ENCODE data around the gene LZTS3.
"Not testable (repeated sequence)": the region's sequence is repeated elsewhere in the genome, so short reads cannot be mapped to it uniquely, and the experiment has no call there.

The LZTS3 gene

DNA sequence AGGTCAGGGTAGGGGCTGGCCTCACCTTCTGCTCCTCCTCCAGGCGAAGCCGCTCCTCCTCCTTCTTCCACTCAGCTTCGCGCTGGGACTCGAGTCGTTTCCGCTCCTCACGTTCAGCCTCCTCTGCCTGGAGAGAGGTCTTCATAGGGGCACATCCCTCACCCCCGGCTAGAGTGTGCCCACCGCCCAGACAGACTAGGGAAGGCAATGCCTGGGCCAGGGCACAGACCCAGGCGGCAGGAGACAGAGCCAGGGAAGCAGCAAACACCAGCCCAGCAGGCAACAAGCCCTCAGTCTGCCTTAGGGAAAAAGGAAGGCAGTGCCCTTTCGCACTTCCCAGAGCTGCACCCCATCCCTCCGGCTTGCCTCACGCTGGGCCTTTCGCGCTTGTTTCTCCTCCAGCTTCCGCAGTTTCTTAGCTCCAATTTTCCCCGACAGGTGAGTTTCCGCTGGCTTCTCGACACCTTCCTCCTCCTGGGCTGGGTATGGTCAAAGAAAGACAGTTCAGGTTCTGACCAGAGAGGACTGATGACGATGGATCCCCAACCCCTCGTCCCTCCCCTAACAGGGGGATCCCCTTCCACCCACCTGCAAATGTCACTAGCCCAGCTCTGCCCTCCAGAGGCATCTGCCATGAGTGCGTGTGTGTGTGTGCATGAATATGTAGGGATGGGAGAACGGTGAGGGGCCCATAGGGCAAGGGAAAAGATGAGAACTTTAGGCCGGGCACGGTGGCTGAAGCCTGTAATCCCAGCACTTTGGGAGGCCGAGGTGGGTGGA is 26.8 kb upstream of the LZTS3 start:
- peaks cover 25% of the 10 kb centered on the region for H3K4me1 Mint-ChIP-seq (ENCODE audit: low read depth)
- peaks cover 49% of the 10 kb centered on the region for H3K36me3 Mint-ChIP-seq (ENCODE audit: low read depth)
- no peak overlapping the region for H3K27ac Mint-ChIP-seq

DNA sequence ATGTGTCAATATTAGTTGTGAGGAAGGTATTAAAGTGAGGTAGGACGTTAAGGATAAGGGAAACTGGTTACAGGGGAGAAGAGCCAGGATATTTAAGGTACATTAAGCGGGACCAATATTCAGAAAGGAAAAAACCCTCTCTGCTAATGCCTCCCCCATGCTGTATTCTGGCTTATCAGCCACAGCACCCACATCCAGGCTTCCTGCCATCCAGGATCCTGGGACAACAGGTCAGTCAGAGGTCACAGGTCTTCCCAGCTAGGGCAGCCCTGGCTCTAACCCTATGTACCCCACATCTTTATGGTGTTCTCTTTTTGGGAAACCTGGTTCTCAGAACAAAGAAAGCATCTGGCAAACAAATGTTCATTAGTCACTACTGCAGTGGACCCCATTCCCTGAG is 25.9 kb upstream of the LZTS3 start:
- no peaks in the 10 kb centered on the region for H3K27me3 Mint-ChIP-seq
- peaks cover 53% of the 10 kb centered on the region for H3K36me3 Mint-ChIP-seq (ENCODE audit: low read depth)
- H3K27ac Mint-ChIP-seq, result peak overlapping the region; percentile 22
- peaks cover 22% of the 10 kb centered on the region for H3K4me1 Mint-ChIP-seq (ENCODE audit: low read depth)
- H3K4me3 Mint-ChIP-seq, result no peak overlapping the region
- no peaks in the 10 kb centered on the region for H3K9me3 Mint-ChIP-seq

More for the DNA sequence above, 26.8 kb upstream of the LZTS3 start:
- no peak overlapping the region for H3K4me3 Mint-ChIP-seq
- no peaks in the 10 kb centered on the region for H3K27me3 Mint-ChIP-seq
- no peaks in the 10 kb centered on the region for H3K9me3 Mint-ChIP-seq

GRCh38 chr20:3195590-3196237 is 22.4 kb upstream of the LZTS3 start:
- Mint-ChIP-seq H3K27ac (no peak overlapping the region), H3K27me3 (no peaks in the 10 kb centered on the region), H3K36me3 (ENCODE audit: low read depth) (peaks cover 72% of the 10 kb centered on the region), H3K9me3 (no peaks in the 10 kb centered on the region), H3K4me1 (ENCODE audit: low read depth) (peaks cover 12% of the 10 kb centered on the region), H3K4me3 (no peak overlapping the region)

DNA sequence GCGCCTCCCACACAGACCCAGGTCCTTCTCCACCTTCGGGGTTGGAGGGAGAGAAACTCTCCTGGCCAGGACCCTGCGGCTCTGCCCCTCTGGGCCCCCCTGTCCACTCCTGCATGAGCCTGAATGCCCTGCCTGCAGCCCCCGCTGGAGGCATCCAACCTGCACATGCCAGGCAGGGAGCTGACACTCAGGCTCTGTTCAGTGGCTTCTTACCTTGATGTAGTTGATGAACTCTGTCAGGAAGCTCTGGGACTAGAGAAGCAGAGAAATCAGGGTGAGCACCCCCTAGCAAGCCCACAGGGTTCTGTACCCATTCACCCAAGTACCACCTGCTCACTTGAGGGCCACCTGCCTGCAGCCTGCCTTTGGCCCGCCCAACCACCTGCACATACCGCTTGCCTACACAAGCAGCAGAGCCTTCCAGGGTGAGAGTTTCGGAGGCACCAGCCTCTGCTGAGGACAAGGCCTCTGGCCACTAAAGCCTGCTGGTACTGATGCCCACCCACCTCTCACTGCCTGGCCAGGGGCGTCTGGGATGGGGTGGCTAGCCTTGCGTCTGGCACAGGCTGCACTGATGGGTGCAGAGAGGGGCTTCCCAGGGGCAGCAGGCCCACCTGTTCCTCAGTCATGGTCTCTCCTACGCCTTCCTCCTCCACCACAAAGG is 21.4 kb upstream of the LZTS3 start:
- Mint-ChIP-seq H3K4me1 (ENCODE audit: low read depth) (peaks cover 12% of the 10 kb centered on the region), H3K36me3 (ENCODE audit: low read depth) (peaks cover 69% of the 10 kb centered on the region), H3K9me3 (no peaks in the 10 kb centered on the region), H3K4me3 (no peak overlapping the region), H3K27me3 (no peaks in the 10 kb centered on the region), H3K27ac (no peak overlapping the region)

DNA sequence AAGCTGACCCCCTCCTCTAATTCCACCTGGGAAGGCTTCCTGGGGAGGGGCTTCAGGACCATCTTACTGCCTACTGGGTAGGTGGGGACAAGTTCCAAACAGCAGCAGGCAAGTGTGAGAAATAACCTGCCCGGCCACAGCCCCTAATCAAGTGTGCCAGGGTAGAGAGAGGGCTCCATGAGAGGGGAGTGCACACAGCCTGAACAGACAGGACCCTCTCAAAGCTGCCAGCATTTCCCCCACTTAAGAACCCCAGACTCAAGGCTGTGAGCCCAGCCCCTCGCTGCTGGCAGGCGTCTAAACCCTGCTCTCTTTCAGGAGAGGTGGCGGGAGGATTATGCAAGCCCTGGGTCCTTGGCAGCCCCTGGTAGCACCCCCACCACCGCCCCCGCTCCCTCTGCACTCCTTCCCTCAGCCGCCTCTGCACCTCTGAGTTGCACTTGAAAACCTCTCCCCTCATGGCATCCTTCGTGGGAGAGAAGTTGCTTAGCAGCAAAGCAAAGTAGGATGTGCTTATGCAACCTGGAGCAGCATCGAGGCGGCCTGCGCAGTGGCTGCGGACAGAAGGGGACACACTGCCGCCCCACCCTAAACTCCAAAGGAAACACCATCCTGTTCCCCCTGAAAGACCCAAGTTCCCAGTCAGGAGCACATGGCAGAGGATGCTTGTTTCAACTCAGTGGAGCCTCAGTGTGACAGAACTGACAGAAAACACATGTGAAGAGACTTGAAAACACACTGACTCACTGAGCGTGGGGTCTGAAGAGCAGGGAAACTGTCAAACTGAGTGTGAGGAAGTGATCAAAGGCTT is 20.7 kb upstream of the LZTS3 start:
- Mint-ChIP-seq H3K9me3 (no peaks in the 10 kb centered on the region), H3K27me3 (no peaks in the 10 kb centered on the region), H3K4me1 (ENCODE audit: low read depth) (peaks cover 12% of the 10 kb centered on the region), H3K27ac (no peak overlapping the region), H3K4me3 (no peak overlapping the region), H3K36me3 (ENCODE audit: low read depth) (peaks cover 68% of the 10 kb centered on the region)

- H3K36me3 Mint-ChIP-seq (ENCODE audit: low read depth), result peaks cover 62% of the 10 kb centered on the region
Measured at GRCh38 chr20:3192226-3193015, 19.1 kb upstream of the LZTS3 start.

GRCh38 chr20:3190681-3191111 is 17.3 kb upstream of the LZTS3 start:
- Mint-ChIP-seq H3K27me3 (no peaks in the 10 kb centered on the region), H3K27ac (no peak overlapping the region), H3K36me3 (ENCODE audit: low read depth) (peaks cover 52% of the 10 kb centered on the region), H3K4me1 (ENCODE audit: low read depth) (peaks cover 7% of the 10 kb centered on the region), H3K9me3 (no peaks in the 10 kb centered on the region), H3K4me3 (no peak overlapping the region)

More at GRCh38 chr20:3192226-3193015, 19.1 kb upstream of the LZTS3 start:
- Mint-ChIP-seq H3K4me3 (no peak overlapping the region), H3K9me3 (no peaks in the 10 kb centered on the region), H3K27ac (peak overlapping the region; percentile 36), H3K27me3 (no peaks in the 10 kb centered on the region), H3K4me1 (ENCODE audit: low read depth) (peaks cover 12% of the 10 kb centered on the region)

- no peaks in the 10 kb centered on the region for H3K9me3 Mint-ChIP-seq
Measured at GRCh38 chr20:3189561-3190131, 16.3 kb upstream of the LZTS3 start.

GRCh38 chr20:3188823-3189413 is 15.6 kb upstream of the LZTS3 start:
- Mint-ChIP-seq H3K27ac (no peak overlapping the region), H3K9me3 (no peaks in the 10 kb centered on the region), H3K27me3 (no peaks in the 10 kb centered on the region), H3K36me3 (ENCODE audit: low read depth) (peaks cover 42% of the 10 kb centered on the region), H3K4me3 (no peak overlapping the region), H3K4me1 (ENCODE audit: low read depth) (no peaks in the 10 kb centered on the region)

More at GRCh38 chr20:3189561-3190131, 16.3 kb upstream of the LZTS3 start:
- H3K4me3 Mint-ChIP-seq, result no peak overlapping the region
- H3K36me3 Mint-ChIP-seq (ENCODE audit: low read depth), result peaks cover 45% of the 10 kb centered on the region
- no peaks in the 10 kb centered on the region for H3K27me3 Mint-ChIP-seq
- H3K4me1 Mint-ChIP-seq (ENCODE audit: low read depth), result no peaks in the 10 kb centered on the region
- H3K27ac Mint-ChIP-seq, result no peak overlapping the region

DNA sequence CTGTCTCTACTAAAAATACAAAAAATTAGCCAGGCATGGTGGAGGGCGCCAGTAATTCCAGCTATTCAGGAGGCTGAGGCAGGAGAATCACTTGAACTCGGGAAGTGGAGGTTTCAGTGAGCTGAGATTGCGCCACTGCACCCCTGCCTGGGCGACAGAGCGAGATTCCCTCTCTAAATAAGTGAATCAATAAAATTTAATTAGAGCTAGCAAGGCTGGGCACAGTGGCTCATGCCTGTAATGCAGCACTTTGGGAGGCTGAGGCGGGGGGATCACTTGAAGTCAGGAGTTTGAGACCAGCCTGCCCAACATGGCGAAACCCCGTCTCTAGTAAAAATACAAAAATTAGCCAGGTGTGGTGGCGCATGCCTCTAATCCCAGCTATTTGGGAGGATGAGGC is 14.5 kb upstream of the LZTS3 start:
- peaks cover 35% of the 10 kb centered on the region for H3K36me3 Mint-ChIP-seq (ENCODE audit: low read depth)
- not testable (repeated sequence) for H3K27ac Mint-ChIP-seq; H3K4me3 Mint-ChIP-seq; H3K9me3 Mint-ChIP-seq; H3K4me1 Mint-ChIP-seq (ENCODE audit: low read depth); H3K27me3 Mint-ChIP-seq

DNA sequence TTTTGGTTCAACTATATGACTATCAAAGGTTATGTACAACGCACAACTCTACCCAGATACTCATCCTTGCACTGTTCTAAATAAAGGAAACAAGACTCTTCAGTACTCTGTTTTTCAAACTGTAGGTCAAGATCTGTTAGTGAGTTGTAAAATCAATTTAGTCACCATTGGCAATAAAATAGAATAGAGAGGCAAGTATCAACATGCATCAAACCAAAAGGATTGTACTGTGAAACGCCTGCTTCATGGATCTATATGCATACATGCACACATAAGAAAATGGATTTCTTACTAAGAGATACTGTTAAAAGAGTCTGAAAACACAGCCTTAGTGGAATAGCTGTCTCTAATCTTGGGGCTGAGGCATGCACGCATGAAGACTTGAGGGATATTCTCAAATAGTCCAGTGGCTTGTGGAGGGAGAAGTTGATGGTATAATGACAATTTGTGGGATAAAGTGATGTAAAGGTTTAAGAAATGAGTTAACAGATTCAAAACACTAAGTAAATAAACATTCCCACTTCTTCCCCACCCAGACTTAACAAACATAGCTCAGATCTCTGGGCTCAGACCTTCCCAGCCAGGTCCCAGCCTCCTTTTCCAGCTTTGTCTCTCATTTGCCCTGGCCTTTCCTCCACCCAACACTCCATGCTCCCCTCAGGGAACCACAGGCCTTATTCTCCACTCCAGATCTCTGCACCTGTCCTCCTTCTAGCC is 10.7 kb upstream of the LZTS3 start:
- no peaks in the 10 kb centered on the region for H3K9me3 Mint-ChIP-seq
- no peak overlapping the region for H3K27ac Mint-ChIP-seq
- peaks cover 3% of the 10 kb centered on the region for H3K36me3 Mint-ChIP-seq (ENCODE audit: low read depth)
- H3K27me3 Mint-ChIP-seq, result no peaks in the 10 kb centered on the region
- no peaks in the 10 kb centered on the region for H3K4me1 Mint-ChIP-seq (ENCODE audit: low read depth)
- no peak overlapping the region for H3K4me3 Mint-ChIP-seq

DNA sequence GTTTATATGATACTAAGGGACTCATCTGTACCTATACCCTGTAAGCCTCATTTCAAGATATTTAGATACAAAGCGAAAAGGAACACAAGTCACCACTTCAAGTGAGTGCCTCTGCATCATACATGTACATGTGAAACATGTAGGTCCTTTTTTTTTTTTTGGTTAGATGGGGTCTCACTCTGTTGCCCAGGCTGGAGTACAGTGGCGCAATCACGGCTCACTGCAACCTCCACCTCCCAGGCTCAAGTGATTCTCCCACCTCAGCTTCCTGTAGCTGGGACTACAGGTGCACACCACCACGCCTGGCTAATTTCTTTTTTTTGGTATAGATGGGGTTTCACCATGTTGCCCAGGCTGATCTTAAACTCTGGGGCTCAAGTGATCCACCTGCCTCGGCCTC is 9.1 kb upstream of the LZTS3 start:
- not testable (repeated sequence) for H3K27me3 Mint-ChIP-seq; H3K36me3 Mint-ChIP-seq (ENCODE audit: low read depth); H3K9me3 Mint-ChIP-seq; H3K4me1 Mint-ChIP-seq (ENCODE audit: low read depth); H3K27ac Mint-ChIP-seq; H3K4me3 Mint-ChIP-seq

GRCh38 chr20:3181270-3181669 is 7.9 kb upstream of the LZTS3 start:
- no peak overlapping the region for H3K4me3 Mint-ChIP-seq
- H3K9me3 Mint-ChIP-seq, result no peaks in the 10 kb centered on the region
- H3K27me3 Mint-ChIP-seq, result no peaks in the 10 kb centered on the region
- no peak overlapping the region for H3K27ac Mint-ChIP-seq
- no peaks in the 10 kb centered on the region for H3K36me3 Mint-ChIP-seq (ENCODE audit: low read depth)
- H3K4me1 Mint-ChIP-seq (ENCODE audit: low read depth), result no peaks in the 10 kb centered on the region
